ENCODE data around the gene GGACT. TPM values are rescaled to one million over a fixed set of nuclear protein-coding genes. Genes with fewer than 3 reads are reported as not detected.
"Not testable (repeated sequence)": the region's sequence is repeated elsewhere in the genome, so short reads cannot be mapped to it uniquely, and the experiment has no call there.

The GGACT gene
- polyA plus RNA-seq: 1 to 10 TPM; 2.4 to 3.6 (median 3.0) TPM

DNA sequence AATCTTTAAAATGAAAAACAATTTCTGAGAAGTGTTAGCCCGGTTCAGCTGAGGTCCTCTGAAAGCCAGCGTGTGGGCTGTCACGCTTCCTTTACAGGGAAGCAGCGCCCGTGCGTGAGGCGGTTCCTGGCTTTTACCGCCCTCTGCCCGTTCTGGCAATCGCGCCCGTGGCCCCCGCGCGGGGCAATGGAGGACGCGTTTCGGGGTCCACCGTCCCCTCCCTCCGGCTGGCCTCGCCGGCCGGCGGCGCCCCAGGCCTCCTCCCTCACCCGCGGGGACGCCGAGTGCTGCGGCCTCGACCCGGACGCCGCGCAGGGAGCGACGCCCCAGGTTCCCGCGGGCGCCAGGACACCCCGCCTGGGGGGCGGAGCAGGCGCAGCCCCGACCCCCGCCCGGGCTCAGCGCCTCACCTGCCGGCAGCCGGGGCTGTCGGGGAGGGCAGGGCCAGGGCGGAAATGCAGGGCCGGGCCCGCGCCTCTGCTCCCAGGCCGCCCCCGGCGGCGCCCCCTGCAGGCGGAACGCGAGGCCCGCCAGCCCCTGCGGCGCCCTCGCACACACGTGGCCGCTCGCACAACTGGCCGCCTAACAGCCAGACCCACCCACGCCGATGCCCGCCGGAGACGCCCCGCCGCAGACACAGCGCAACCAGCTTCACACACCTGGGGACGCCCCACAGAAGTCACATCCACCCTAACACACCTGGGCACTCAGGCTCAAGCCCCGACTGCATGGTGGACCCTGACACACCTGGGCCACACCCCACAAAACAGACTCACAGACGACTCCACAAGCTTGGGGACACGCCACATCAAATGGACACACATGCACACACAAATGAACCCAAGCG lies at the start of gene GGACT:
TSS of gene GGACT (minus strand) at position 459 of the 847 bp plus-strand sequence. CDS start 56,198 bp downstream, outside the sequence.
- 6 to 12% (median 9%) methylated on average over 55 to 82 of the region's 82 CpGs for WGBS, 3 donors

DNA sequence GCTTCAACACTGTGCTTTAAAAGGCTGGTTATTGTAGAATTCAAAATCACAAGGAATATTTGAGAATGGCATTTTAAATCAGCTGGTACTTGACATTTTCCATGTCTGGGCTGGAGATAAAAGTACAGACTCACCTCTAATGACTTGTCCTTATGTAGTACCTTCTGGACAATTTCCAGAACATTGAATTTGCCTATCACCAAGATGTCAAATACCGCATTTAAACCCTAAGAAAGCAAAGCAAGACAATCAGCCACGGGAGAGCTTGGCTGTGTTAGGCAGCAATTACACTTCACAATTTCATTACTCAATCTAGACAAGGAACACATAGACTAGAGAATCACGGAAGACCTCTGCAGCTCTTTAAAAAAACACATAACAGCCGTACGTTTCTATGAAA lies 49.2 kb upstream of the GGACT start:
- 70 to 89% (median 88%) methylated on average over 5 of the region's 5 CpGs for WGBS, 3 donors

More for the DNA sequence above, at the start of gene GGACT:
- H3K27ac ChIP-seq (ENCODE audit: low read depth, low read length): no peak within 1 kb of the TSS

DNA sequence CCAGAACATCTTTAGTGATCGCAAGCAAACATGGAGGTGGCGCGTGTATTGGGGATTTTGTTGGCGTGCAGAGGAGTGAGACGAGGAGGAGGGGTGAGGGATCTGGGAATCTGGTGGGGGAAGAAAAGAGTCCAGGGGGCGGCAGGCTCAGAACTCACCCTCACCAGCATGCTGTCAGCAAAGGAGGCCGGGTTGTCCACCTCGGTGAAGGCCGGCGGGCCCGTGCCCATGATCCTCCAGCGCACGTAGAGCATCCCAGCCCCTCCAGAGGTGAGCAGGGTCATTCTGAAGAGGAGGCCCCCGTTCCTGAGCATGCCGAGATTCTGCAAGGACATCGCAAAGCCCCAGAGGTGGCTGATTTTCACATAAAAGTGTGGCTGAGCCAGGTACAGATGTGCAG lies 48.8 kb upstream of the GGACT start:
- H3K27ac ChIP-seq (ENCODE audit: low read depth, low read length): no peak overlapping the region
- WGBS, 3 donors: 90 to 98% (median 91%) methylated on average over 16 of the region's 16 CpGs

More for the DNA sequence above, 49.2 kb upstream of the GGACT start:
- no peak overlapping the region for H3K27ac ChIP-seq (ENCODE audit: low read depth, low read length)

DNA sequence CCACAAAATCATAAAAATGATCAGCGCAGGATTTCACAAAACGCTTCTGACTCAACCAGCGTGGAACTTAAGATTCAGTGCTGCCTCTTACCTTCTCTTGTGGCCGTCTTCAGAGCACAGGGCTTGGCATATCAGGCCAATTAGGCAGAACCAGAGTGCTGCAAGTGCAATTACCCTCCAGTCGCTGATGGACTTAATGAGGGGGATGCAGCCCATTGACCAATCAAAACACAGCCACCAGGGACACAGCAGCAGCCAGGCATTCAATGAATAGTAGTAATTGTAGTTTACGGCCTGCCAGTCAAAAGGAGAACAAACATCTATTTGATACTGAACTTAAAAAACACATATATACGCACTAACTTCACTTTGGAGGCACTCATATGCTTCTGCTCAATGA lies 47.9 kb upstream of the GGACT start:
- WGBS, 3 donors: 94 to 96% (median 96%) methylated on average over 7 of the region's 7 CpGs
- no peak overlapping the region for H3K27ac ChIP-seq (ENCODE audit: low read depth, low read length)

DNA sequence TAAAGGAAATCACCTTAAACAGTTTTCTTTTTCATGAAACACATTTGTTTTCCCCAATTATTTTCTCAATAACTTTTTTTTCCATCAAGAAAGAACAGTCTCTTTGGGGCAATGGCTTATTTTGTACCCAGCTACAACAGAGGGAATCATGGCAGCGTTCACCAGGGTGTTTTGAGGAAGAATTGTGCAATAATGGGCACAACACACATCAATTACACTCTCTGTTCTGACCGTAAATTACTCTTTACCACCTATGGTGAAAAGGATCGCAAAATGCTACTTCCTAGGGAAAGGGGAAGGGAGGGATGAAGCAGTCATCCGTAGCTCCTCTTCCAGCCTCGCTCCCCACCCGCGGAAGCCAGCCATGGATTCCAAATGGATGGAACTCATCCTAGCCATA lies 47.4 kb upstream of the GGACT start:
- H3K27ac ChIP-seq (ENCODE audit: low read depth, low read length): no peak overlapping the region
- 83 to 92% (median 86%) methylated on average over 7 of the region's 7 CpGs for WGBS, 3 donors

DNA sequence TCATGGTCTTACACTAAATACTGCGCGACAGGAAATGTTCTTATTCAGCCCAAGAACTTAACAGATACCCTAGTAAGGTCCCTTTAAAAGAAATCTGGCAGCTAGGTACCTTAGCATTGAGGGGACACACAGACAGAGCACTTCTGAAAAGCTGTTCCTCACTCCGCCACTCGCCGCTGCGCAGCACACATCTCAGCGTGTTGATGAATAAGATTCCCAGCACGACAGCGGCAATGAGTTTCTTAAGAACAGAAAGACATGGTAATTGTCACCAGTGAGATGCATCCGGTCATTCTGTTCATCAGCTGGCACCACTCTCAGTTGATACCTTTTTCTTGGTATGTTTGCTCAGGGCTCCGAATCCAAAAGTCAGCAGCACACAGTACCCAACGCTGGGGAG lies 46.1 kb upstream of the GGACT start:
- H3K27ac ChIP-seq (ENCODE audit: low read depth, low read length): no peak overlapping the region
- 90 to 97% (median 93%) methylated on average over 12 of the region's 12 CpGs for WGBS, 3 donors

DNA sequence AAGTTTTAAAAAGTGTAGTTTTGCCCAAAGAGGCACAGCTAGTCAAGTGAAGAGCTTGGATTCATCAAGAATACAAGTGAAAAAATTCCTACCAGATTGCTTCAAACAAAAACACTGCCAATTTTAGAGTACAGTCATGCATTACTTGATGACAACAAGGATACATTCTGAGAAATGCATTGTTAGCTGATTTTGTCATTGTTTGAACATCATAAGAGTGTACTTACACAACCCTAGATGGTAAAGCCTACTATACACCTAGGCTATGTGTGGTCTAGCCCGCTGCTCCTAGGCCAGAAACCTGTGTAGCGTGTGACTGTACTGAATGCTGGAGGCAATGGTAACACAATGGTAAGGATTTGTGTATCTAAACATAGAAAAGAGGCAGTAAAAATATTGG lies 44.9 kb upstream of the GGACT start:
- 98 to 100% (median 98%) methylated on average over 2 of the region's 2 CpGs for WGBS, 3 donors
- no peak overlapping the region for H3K27ac ChIP-seq (ENCODE audit: low read depth, low read length)

DNA sequence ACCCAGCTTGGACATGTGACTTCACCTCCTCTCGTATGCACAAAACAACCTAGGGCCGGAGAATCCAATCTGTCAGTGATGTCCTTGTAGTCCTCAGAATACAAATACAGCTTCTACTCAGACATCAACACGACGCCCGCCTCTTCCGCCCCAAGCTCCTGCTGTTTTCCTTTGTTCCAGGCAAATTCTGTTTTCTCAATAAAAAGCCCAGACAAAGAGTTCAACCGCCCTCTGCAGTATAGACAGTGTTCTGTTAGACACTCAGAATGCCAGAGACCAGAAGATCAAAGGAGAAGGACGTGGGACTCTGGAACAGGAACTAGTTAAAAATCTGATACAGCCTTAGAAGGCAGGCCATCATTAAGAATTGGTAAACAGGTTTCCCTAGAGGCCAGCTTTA lies 42.0 kb upstream of the GGACT start:
- H3K27ac ChIP-seq (ENCODE audit: low read depth, low read length): no peak overlapping the region
- WGBS, 3 donors: 80 to 88% (median 87%) methylated on average over 8 of the region's 8 CpGs

DNA sequence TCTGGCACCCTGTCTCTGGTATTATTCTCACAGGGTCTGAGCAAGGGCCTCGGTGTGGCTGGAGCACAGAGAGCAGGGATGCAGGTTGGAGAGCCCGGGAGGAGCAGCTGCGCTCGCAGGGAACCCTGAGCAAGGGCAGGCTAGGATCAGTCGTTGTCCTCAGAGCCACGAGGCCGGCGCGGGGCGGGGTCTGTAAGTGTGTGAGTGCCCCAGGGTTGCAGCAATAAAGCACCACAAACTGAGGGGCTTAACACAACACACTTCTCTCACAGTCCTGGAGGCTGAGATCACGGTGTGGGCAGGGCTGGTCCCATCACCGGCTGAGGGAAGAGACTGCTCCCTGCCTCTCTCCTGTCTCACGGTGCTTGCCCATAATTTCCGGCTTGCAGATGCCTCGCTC lies 38.5 kb upstream of the GGACT start:
- 86 to 93% (median 91%) methylated on average over 15 of the region's 15 CpGs for WGBS, 3 donors
- H3K27ac ChIP-seq (ENCODE audit: low read depth, low read length): no peak overlapping the region

DNA sequence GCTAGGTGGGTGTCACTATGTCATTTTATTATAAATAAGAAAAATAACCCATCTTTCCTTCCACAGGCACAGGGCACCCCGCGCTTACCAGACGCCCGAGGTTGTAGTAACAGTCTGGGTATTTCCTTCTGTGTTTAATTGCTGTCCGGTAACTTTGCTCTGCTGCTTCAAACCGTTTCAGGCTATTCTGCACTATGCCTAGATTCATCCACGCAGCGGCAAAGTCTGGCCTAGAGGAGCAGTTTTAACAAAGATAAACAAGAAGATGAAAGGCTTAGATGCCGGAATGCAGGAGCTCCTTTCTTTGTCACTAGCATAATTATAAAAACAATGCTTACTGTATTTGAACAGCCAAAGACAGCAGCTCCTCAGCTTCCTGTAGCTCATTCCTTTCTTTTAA lies 36.9 kb upstream of the GGACT start:
- 86 to 88% (median 87%) methylated on average over 9 of the region's 9 CpGs for WGBS, 3 donors
- H3K27ac ChIP-seq (ENCODE audit: low read depth, low read length): no peak overlapping the region

DNA sequence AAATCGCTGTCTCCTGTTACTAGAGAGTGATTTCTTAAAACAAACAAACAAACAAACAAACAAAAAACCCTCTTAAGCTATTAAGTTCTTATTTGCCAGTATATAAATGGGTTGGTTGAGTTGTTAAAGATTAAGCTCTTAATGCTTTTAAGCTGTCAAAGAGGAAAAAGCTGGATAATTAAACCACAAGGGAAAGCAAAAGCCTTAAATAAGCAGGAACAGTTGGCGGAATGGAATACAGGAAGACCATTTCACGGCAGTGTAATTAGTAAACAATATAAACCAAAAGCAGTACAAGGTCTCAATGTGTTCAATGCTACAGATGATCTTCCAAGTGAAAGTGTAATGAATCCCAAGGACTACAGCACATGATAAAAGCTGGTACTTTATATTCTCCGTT lies 32.2 kb upstream of the GGACT start:
- 81 to 88% (median 82%) methylated on average over 4 of the region's 4 CpGs for WGBS, 3 donors
- no peak overlapping the region for H3K27ac ChIP-seq (ENCODE audit: low read depth, low read length)

DNA sequence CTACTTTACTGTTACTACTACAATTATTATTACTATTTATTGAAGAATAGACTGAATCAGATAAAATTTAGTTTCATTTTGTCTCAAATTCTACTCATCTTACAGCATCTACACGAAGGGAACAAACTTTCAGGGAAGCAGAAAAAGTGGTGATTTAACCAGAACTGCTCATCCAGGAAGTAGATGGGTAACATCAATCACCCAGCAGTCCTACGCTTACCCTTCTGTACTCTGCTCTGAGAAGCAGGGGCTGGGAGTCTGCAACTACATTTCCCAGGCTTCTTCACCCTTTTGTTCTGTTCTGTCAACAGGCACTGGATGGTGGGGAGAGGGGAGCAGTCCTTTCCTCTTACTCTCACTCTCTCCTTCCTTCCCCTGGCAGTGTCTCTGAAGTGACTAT lies 31.4 kb upstream of the GGACT start:
- H3K27ac ChIP-seq (ENCODE audit: low read depth, low read length): no peak overlapping the region
- WGBS, 3 donors: 91 to 94% (median 94%) methylated on average over 2 of the region's 2 CpGs

DNA sequence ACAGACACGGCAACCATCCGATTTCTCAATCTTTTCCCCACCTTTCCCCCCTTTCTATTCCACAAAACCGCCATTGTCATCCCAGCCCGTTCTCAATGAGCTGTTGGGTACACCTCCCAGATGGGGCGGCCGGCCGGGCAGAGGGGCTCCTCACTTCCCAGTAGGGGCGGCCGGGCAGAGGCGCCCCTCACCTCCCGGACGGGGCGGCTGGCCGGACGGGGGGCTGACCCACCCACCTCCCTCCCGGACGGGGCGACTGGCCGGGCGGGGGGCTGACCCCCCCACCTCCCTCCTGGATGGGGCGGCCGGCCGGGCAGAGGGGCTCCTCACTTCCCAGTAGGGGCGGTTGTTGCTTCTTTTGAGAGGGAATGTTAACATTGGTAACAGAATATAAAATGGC lies 30.3 kb upstream of the GGACT start:
- WGBS, 3 donors: 97 to 98% (median 98%) methylated on average over 17 to 22 of the region's 24 CpGs
- not testable (repeated sequence) for H3K27ac ChIP-seq (ENCODE audit: low read depth, low read length)

DNA sequence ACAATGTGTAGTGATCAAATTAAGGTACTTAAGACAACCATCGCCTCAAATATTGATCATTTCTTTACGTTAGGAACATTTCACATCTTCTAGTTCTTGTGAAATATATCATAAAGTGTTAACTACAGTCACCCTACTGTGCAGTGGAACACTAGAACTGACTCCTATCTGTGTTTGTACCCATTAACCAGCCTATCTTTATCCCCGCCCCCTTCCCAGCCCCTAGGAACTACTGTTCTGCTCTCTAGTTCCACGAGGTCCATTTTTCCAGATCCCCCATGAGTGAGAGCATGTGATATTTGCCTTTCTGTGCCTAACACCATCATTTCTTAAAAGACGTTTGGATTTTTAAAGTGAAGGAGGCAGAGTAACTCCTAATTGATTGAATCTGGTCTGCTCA lies 24.4 kb upstream of the GGACT start:
- WGBS, 3 donors: 74 to 90% (median 90%) methylated on average over 5 of the region's 5 CpGs
- no peak overlapping the region for H3K27ac ChIP-seq (ENCODE audit: low read depth, low read length)

DNA sequence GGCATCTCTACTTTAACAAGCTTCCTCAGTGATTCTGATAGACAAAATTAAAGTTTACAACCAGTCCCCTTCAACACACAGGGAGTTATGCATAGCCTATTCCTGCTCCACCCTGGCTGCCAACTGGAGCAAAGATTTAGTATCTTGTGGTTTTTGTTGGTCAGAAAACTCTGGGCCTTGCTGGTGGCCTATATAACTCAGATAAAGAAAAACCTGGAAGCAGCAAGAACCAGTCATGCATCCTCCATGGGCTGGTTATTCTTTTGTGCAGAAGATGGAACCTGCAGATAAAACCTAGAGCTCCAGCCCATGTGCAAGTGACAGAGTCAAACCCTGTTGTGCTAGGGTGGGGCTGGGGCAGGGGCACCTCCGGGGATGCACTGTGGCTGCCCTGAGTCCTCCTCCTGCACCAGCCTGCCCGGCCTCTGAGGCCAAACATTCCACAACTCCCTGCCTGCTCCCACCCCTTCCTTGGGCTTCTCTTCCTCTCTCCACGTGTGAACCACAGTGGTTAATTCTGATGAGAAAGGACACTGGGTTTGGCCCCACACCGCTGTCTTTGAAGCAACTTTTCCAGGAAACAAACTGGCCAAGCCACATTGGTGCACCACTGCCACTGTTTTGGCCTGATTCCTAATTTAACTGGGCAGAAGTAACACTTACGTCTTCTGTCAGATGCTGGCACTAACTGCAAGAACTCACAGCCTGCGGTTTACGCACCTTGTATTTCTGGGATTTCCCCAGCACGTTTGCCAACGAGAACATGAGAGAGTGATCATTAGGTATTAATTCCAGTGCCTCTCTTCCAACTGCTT lies 23.3 kb upstream of the GGACT start:
- H3K27ac ChIP-seq (ENCODE audit: low read depth, low read length): no peak overlapping the region
- WGBS, 3 donors: 48 to 57% (median 49%) methylated on average over 9 of the region's 9 CpGs

DNA sequence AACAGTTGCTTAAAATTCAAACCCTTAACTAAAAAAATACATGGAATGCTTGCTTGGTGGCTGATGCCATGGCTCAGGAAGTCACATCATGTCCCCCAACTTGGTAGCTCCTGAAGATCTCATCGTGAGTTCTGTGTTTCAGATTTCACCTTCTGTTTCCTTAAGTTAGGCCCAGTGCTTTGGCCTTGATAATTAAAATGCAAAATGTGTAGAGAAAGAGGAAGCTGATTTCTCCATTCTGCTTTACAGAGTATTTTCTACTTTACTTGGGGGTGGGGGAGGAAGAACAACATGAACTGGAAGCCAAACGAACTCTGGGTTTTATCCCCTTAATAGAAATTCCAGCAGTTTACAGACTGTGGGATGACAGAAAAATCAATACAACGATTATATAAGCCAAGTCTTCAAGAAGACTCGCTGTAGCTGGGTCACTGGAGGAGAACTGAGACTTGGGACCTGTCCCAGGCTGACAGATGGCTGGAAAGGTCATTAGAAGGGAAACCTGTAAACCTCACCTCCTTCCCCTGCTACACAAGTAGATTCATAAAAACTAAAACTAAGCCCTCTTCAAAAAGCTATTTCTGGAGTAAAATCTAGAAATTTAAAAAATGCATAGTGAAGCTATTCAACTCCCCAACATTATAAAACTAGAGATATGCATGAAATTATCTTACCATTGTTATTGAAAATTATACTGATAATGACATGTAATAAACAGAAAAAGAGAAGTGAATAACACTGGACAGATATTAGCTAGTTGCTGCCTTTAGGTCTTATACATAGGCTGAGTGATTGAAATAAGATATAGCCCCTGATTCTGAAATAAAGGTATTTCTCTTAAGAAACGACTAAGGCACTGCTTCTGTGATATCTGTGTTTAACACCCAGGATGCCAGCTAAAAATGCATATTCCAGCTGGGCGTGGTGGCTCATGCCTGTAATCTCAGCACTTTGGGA lies 22.1 kb upstream of the GGACT start:
- H3K27ac ChIP-seq (ENCODE audit: low read depth, low read length): no peak overlapping the region
- WGBS, 3 donors: 40 to 47% (median 44%) methylated on average over 6 of the region's 6 CpGs

DNA sequence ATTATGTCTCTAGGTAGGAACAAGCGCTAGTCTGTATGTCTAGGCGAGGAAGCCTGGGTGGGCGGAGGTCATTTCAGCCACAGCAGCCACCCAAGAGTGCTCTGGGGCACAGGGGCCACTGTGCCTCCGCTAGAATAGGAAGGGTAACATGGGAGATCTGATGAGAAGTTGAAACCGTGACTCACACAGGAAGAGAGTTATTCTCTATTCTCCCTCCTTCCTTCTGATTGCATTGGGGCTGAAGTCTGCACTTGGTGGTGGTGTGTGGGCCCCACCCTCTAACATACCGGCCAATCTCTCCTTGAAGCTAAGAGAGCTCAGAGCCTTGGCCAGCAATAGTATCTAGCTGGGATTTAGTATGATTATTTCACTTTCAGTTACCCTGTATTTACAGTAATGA lies 20.3 kb upstream of the GGACT start:
- 74 to 99% (median 75%) methylated on average over 6 of the region's 6 CpGs for WGBS, 3 donors
- H3K27ac ChIP-seq (ENCODE audit: low read depth, low read length): no peak overlapping the region

DNA sequence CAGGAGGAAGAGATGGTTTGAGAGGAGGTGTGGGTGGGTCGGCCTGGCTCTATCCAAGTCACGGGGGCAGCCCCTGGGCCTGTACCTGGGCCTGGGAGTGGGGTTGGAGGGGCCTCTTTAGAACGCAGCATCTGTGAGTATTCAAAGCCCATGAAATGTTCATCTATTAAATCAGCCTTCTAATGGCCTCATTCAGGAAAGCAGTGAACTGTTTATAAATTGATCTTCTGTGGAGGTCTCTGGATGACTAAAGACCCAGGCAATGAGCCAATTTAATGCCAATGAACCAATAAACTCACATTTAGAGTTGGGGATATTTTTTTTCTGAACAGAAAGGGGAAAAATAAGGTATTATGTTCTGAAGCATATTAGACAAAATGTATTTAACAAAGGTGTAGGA lies 19.9 kb upstream of the GGACT start:
- no peak overlapping the region for H3K27ac ChIP-seq (ENCODE audit: low read depth, low read length)
- WGBS, 3 donors: 97 to 99% (median 98%) methylated on average over 3 of the region's 3 CpGs

Measured in adipose tissue (tissue), 3 donors.